Activated B cell treated with CpG ODN at 0.5 μM for 24 hours (primary cell): ENCODE results near the gene PRLR. TPM values are rescaled to one million over a fixed set of nuclear protein-coding genes. Genes with fewer than 3 reads are reported as not detected.

Experiments used
- ATAC-seq: fragments of 200-7000 bp; cut with Tn5 transposase; one replicate; pipeline ENCODE4 v1.10.0; 2021; ENCODE audit warnings: low read depth, mild to moderate bottlenecking, moderate library complexity
- CTCF ChIA-PET: fragments of 350-600 bp; sonication (Branson Sonifier 250); formaldehyde crosslinking; loops from one replicate; lab custom pipeline; 2021; ENCODE audit warnings: antibody characterized with exemption; lab: Charles Lee
- POLR2A ChIA-PET: fragments of 350-600 bp; sonication (Branson Sonifier 250); formaldehyde crosslinking; loops from one replicate; lab custom pipeline; 2021; ENCODE audit warnings: antibody characterized with exemption; lab: Charles Lee
- DNase-seq: peaks from one replicate; pipeline ENCODE4 v3.0.0; 2022
- H3K27ac Mint-ChIP-seq: one replicate; pipeline ENCODE4 v1.8.0; 2020; ENCODE audit warnings: mixed read lengths
- H3K27me3 Mint-ChIP-seq: one replicate; pipeline ENCODE4 v1.8.0; 2021; ENCODE audit warnings: mixed read lengths
- H3K36me3 Mint-ChIP-seq: one replicate; pipeline ENCODE4 v1.8.0; 2021; ENCODE audit warnings: low read depth, mixed read lengths
- H3K4me1 Mint-ChIP-seq: one replicate; pipeline ENCODE4 v1.8.0; 2021; ENCODE audit warnings: mixed read lengths
- H3K4me3 Mint-ChIP-seq: one replicate; pipeline ENCODE4 v1.8.0; 2020; ENCODE audit warnings: mild to moderate bottlenecking, mixed read lengths
- H3K9me3 Mint-ChIP-seq: one replicate; pipeline ENCODE4 v1.8.0; 2020; ENCODE audit warnings: mixed read lengths
- CTCF ChIP-seq: fragments of 200-600 bp; IDR thresholded peaks from one replicate; pipeline ENCODE4 v1.8.0; 2022; ENCODE audit warnings: antibody characterized with exemption, mild to moderate bottlenecking
- intact Hi-C: fragments of 100-400 bp; cut with micrococcal nuclease; formaldehyde crosslinking; loops from one replicate; pipeline ENCODE4 v1.15.1; 2024
- total RNA-seq: library from RNA; stranded (reverse); gene quantifications from 2 replicates; pipeline ENCODE4 v1.2.3, GENCODE V29; 2022

PRLR gene
- total RNA-seq, 1 donor from 2014 or later: 3.7 TPM

- ChIA-PET POLR2A (interaction anchor here (0.7 kb wide), 1 partner anchor 88 kb away, joined by 14 read pairs; no protein-coding TSS in a partner anchor), CTCF (no interaction called here)
- no peak for DNase-seq
- Mint-ChIP-seq H3K36me3 (no peaks in the 10 kb centered on the region), H3K9me3 (no peaks in the 10 kb centered on the region), H3K27ac (no peak overlapping the region), H3K4me1 (peaks cover 15% of the 10 kb centered on the region), H3K4me3 (no peak overlapping the region), H3K27me3 (peaks cover 55% of the 10 kb centered on the region)
- intact Hi-C loops: loop anchor here (2.0 kb wide), 1 partner anchor 16 kb away; no protein-coding TSS in a partner anchor
- TF ChIP-seq CTCF: no peak
- ATAC-seq: no peak
Measured at GRCh38 chr5:35228310-35228709, 2.0 kb downstream of the PRLR start.

GRCh38 chr5:35227720-35228119 is 2.6 kb downstream of the PRLR start:
- no peak overlapping the region for H3K4me3 Mint-ChIP-seq
- peaks cover 15% of the 10 kb centered on the region for H3K4me1 Mint-ChIP-seq
- no peaks in the 10 kb centered on the region for H3K9me3 Mint-ChIP-seq
- ChIA-PET POLR2A (interaction anchor here (0.7 kb wide), 1 partner anchor 89 kb away, joined by 14 read pairs; no protein-coding TSS in a partner anchor), CTCF (no interaction called here)
- peaks cover 55% of the 10 kb centered on the region for H3K27me3 Mint-ChIP-seq
- ATAC-seq (no peak), DNase-seq (no peak)
- H3K27ac Mint-ChIP-seq: no peak overlapping the region
- no peak for TF ChIP-seq CTCF
- intact Hi-C loops: loop anchor here (2.0 kb wide), 1 partner anchor 15 kb away; no protein-coding TSS in a partner anchor
- no peaks in the 10 kb centered on the region for H3K36me3 Mint-ChIP-seq

- ChIA-PET POLR2A (no interaction called here), CTCF (interaction anchor here (1.9 kb wide), 1 partner anchor 11 kb away, joined by 7 read pairs; no protein-coding TSS in a partner anchor)
- TF ChIP-seq CTCF: no peak
- H3K27me3 Mint-ChIP-seq: peaks cover 34% of the 10 kb centered on the region
- no peak for DNase-seq
- intact Hi-C loops: no loop called here
- no peak overlapping the region for H3K27ac Mint-ChIP-seq
- no peaks in the 10 kb centered on the region for H3K4me1 Mint-ChIP-seq
- no peak for ATAC-seq
- no peak overlapping the region for H3K4me3 Mint-ChIP-seq
- H3K36me3 Mint-ChIP-seq: no peaks in the 10 kb centered on the region
- H3K9me3 Mint-ChIP-seq: no peaks in the 10 kb centered on the region
Measured at GRCh38 chr5:35223787-35224395, 6.4 kb downstream of the PRLR start.

- H3K27ac Mint-ChIP-seq: no peak overlapping the region
- ChIA-PET POLR2A (no interaction called here), CTCF (no interaction called here)
- peaks cover 15% of the 10 kb centered on the region for H3K27me3 Mint-ChIP-seq
- no peak for TF ChIP-seq CTCF
- intact Hi-C loops: no loop called here
- no peak for ATAC-seq
- H3K9me3 Mint-ChIP-seq: no peaks in the 10 kb centered on the region
- no peaks in the 10 kb centered on the region for H3K4me1 Mint-ChIP-seq
- no peak overlapping the region for H3K4me3 Mint-ChIP-seq
- H3K36me3 Mint-ChIP-seq: no peaks in the 10 kb centered on the region
- no peak for DNase-seq
Measured at GRCh38 chr5:35220967-35221366, 9.3 kb downstream of the PRLR start.

GRCh38 chr5:35218981-35219380 is 11.3 kb downstream of the PRLR start:
- TF ChIP-seq CTCF: no peak
- ChIA-PET CTCF (no interaction called here), POLR2A (no interaction called here)
- ATAC-seq (no peak), DNase-seq (no peak)
- Mint-ChIP-seq H3K9me3 (no peaks in the 10 kb centered on the region), H3K27me3 (peaks cover 2% of the 10 kb centered on the region), H3K36me3 (no peaks in the 10 kb centered on the region), H3K4me3 (no peak overlapping the region), H3K27ac (no peak overlapping the region), H3K4me1 (no peaks in the 10 kb centered on the region)
- intact Hi-C loops: loop anchor here (1.0 to 10.0 kb wide), 2 partner anchors 13 to 384 kb away; partner anchors contain the start of gene TTC23L
